Transverse colon (tissue), 4 donors: ENCODE results near the gene LYPD6B.

Experiments used
- POLR2AphosphoS5 ChIP-seq, 3 donors: sonication (generic); formaldehyde crosslinking; IDR thresholded peaks; one replicate each; pipeline ENCODE4 v1.6.1; 2016; ENCODE audit warnings: antibody characterized with exemption in 3 of 3
- TF ChIP-seq, protein P1 (sequence below), 5 experiments: fragments of 200-600 bp in 3 of 5; fragments of 450-650 bp in 2 of 5; sonication (generic) in 3 of 5; IDR thresholded peaks; 1 replicate in 2 of 5; 2 replicates in 3 of 5; pipeline ENCODE4 v1.5.1; 2016 to 2017; ENCODE audit warnings: antibody characterized with exemption in 5 of 5, inconsistent platforms in 3 of 5, mild to moderate bottlenecking in 2 of 5, moderate library complexity in 1 of 5

DNA sequence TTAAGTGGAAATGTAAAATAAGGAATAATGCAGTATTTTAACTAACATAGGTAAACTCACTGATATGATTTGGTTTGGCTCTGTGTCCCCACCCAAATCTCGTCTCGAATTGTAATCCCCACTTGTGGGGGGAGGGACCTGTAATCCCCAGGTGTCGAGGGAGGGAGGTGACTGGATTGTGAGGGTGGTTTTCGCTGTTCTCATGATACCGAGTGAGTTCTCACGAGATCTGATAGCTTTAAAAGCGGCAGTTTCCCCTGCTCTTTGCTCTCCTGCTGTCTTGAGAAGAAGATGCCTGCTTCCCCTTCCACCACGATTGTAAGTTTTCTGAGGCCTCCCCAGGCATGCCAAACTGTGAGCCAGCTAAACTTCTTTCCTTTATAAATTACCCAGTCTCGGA is 182.5 kb downstream of the LYPD6B start:
- TF ChIP-seq POLR2AphosphoS5 (IDR thresholded peaks at IDR 0.05): no peak
- TF ChIP-seq, protein P1, sequence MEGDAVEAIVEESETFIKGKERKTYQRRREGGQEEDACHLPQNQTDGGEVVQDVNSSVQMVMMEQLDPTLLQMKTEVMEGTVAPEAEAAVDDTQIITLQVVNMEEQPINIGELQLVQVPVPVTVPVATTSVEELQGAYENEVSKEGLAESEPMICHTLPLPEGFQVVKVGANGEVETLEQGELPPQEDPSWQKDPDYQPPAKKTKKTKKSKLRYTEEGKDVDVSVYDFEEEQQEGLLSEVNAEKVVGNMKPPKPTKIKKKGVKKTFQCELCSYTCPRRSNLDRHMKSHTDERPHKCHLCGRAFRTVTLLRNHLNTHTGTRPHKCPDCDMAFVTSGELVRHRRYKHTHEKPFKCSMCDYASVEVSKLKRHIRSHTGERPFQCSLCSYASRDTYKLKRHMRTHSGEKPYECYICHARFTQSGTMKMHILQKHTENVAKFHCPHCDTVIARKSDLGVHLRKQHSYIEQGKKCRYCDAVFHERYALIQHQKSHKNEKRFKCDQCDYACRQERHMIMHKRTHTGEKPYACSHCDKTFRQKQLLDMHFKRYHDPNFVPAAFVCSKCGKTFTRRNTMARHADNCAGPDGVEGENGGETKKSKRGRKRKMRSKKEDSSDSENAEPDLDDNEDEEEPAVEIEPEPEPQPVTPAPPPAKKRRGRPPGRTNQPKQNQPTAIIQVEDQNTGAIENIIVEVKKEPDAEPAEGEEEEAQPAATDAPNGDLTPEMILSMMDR (IDR thresholded peaks at IDR 0.05): no peak
